Stimulated activated CD8-positive, alpha-beta memory T cell treated with anti-CD3 and anti-CD28 coated beads, Interleukin-7, amount 100 ng/mL, for 1 hour (primary cell): ENCODE measurements around the gene GALK1.
"Not testable (repeated sequence)": the region's sequence is repeated elsewhere in the genome, so short reads cannot be mapped to it uniquely, and the experiment has no call there.

Experiments
- DNase-seq, 2 donors: peaks; one replicate each; pipeline ENCODE4 v3.0.0-alpha.2; 2020; ENCODE audit warnings: low read depth in 2 of 2

The GALK1 gene

GRCh38 chr17:75764711-75765421 is at the start of gene GALK1:
Gene GALK1, minus strand, starts transcription at chr17:75765192. Its CDS starts 56 bp downstream, at chr17:75765136.
- peak; percentile 45 to 50 for DNase-seq

- no peak for DNase-seq
Observed at GRCh38 chr17:75814021-75814395, 49.0 kb upstream of the GALK1 start.

GRCh38 chr17:75813081-75814020 is 48.4 kb upstream of the GALK1 start:
- DNase-seq: no peak

GRCh38 chr17:75812096-75813013 is 47.4 kb upstream of the GALK1 start:
- no peak for DNase-seq

GRCh38 chr17:75811174-75811573 is 46.2 kb upstream of the GALK1 start:
- no peak for DNase-seq

- DNase-seq: not testable (repeated sequence)
Observed at GRCh38 chr17:75810756-75811155, 45.8 kb upstream of the GALK1 start.

- DNase-seq: no peak
Observed at GRCh38 chr17:75810216-75810615, 45.2 kb upstream of the GALK1 start.

GRCh38 chr17:75809631-75810111 is 44.7 kb upstream of the GALK1 start:
- no peak for DNase-seq

GRCh38 chr17:75808905-75809621 is 44.1 kb upstream of the GALK1 start:
- no peak for DNase-seq

- no peak for DNase-seq
Observed at GRCh38 chr17:75808549-75808904, 43.5 kb upstream of the GALK1 start.

- no peak for DNase-seq
Observed at GRCh38 chr17:75807861-75808260, 42.9 kb upstream of the GALK1 start.

- no peak for DNase-seq
Observed at GRCh38 chr17:75806822-75807500, 42.0 kb upstream of the GALK1 start.

- no peak for DNase-seq
Observed at GRCh38 chr17:75803883-75804282, 38.9 kb upstream of the GALK1 start.

GRCh38 chr17:75799402-75799801 is 34.4 kb upstream of the GALK1 start:
- no peak for DNase-seq

GRCh38 chr17:75795820-75796607 is 31.0 kb upstream of the GALK1 start:
- no peak for DNase-seq

GRCh38 chr17:75793460-75793859 is 28.5 kb upstream of the GALK1 start:
- DNase-seq: no peak

GRCh38 chr17:75791254-75791653 is 26.3 kb upstream of the GALK1 start:
- no peak for DNase-seq

GRCh38 chr17:75785016-75785890 is 20.3 kb upstream of the GALK1 start:
- DNase-seq: peak in 1 of 2 donors; percentile 80
